DMS153 treated with DMSO at 0.1 percent for 48 hours (cell line): ENCODE results near the gene SPRR3.

ENCODE experiments used
- DNase-seq: peaks from one replicate; lab custom pipeline; 2025; ENCODE audit not compliant: unreplicated experiment; lab: John Stamatoyannopoulos, UW

Gene SPRR3

DNA sequence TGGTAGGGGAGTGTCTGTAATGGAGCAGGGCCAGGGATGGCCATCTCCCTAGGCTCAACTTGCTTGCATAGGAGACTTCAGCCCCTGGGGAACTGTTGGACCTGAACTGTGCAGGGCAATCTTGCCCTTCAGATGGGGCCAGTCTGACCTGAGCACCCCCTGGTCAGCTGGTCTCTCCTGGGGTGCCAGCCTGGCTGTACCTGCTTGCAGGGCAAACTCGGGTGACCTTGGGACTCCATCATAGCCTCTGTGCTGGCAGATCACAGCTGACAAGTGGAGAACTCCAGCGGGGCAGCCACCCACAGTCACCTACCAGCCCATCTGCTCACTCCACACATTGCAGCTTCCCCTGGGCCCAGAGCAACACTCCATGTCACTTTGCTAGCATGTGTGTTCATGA is 47.7 kb downstream of the SPRR3 start:
- DNase-seq = no peak
